Measurements from ENCODE around the gene SRCIN1. TPM values are rescaled to one million over a fixed set of nuclear protein-coding genes. Genes with fewer than 3 reads are reported as not detected.

The SRCIN1 gene
- total RNA-seq, 1 experiment from 2014 or later: not detected

Other genes starting within 250 kb of the SRCIN1 start
- gene ARHGAP23, start 177.5 kb downstream of the SRCIN1 start, total RNA-seq (2014; rRNA removed; shearing (Covaris generic)): 24.9 and 56.4 TPM in 2 replicates
- gene EPOP, start 69.0 kb upstream of the SRCIN1 start, total RNA-seq (2014; rRNA removed; shearing (Covaris generic)): 0.09 and 0.29 TPM in 2 replicates
- 8.6 and 11.7 TPM in 2 replicates for gene MLLT6, start 99.3 kb upstream of the SRCIN1 start, total RNA-seq (2014; rRNA removed; shearing (Covaris generic))
- gene CISD3, start 124.4 kb upstream of the SRCIN1 start, total RNA-seq (2014; rRNA removed; shearing (Covaris generic)): 2.2 and 6.1 TPM in 2 replicates
- gene PCGF2, start 142.4 kb upstream of the SRCIN1 start, total RNA-seq (2014; rRNA removed; shearing (Covaris generic)): 3.6 and 4.2 TPM in 2 replicates
- gene PSMB3, start 146.8 kb upstream of the SRCIN1 start, total RNA-seq (2014; rRNA removed; shearing (Covaris generic)): 297 and 448 TPM in 2 replicates
- gene PIP4K2B, start 193.6 kb upstream of the SRCIN1 start, total RNA-seq (2014; rRNA removed; shearing (Covaris generic)): 37.0 and 47.9 TPM in 2 replicates
- gene CWC25, start 219.4 kb upstream of the SRCIN1 start, total RNA-seq (2014; rRNA removed; shearing (Covaris generic)): 6.6 and 11.3 TPM in 2 replicates
- gene RPL23, start 247.8 kb upstream of the SRCIN1 start, total RNA-seq (2014; rRNA removed; shearing (Covaris generic)): 817 and 952 TPM in 2 replicates